Activated T-cell treated with anti-CD3 and anti-CD28 coated beads for 4 hours (primary cell): Measurements from ENCODE around the gene INHBC.

Source experiments
- DNase-seq: peaks from one replicate; pipeline ENCODE4 v3.0.0-alpha.2; 2020

INHBC gene

GRCh38 chr12:57455374-57456144 lies 21.0 kb downstream of the INHBC start:
- DNase-seq = no peak

GRCh38 chr12:57456145-57456700 lies 21.6 kb downstream of the INHBC start:
- no peak for DNase-seq

GRCh38 chr12:57456737-57457490 lies 22.3 kb downstream of the INHBC start:
- no peak for DNase-seq

- DNase-seq = no peak
These were observed 24.1 kb downstream of the INHBC start for GRCh38 chr12:57458665-57459054.

- DNase-seq = peak; percentile 92
These were observed 24.6 kb downstream of the INHBC start for GRCh38 chr12:57459055-57459749.

GRCh38 chr12:57459750-57460467 lies 25.3 kb downstream of the INHBC start, which contains the start of gene GLI1:
GLI1 (plus strand) TSS chr12:57459785; CDS start chr12:57463692, 3,907 bp downstream.
- no peak for DNase-seq

- DNase-seq = no peak
These were observed 25.8 kb downstream of the INHBC start for GRCh38 chr12:57460468-57460784.

- no peak for DNase-seq
These were observed 26.3 kb downstream of the INHBC start for GRCh38 chr12:57460841-57461275.

GRCh38 chr12:57461276-57461916 lies 26.8 kb downstream of the INHBC start:
- no peak for DNase-seq

GRCh38 chr12:57461917-57462250 lies 27.3 kb downstream of the INHBC start:
- no peak for DNase-seq

GRCh38 chr12:57462251-57462911 lies 27.8 kb downstream of the INHBC start:
- peak; percentile 88 for DNase-seq

GRCh38 chr12:57462912-57463253 lies 28.3 kb downstream of the INHBC start:
- DNase-seq = no peak

GRCh38 chr12:57464569-57464968 lies 30.0 kb downstream of the INHBC start:
- DNase-seq = no peak

GRCh38 chr12:57465030-57465746 lies 30.6 kb downstream of the INHBC start:
- no peak for DNase-seq

- DNase-seq = no peak
These were observed 31.3 kb downstream of the INHBC start for GRCh38 chr12:57465747-57466505.

- DNase-seq = no peak
These were observed 32.8 kb downstream of the INHBC start for GRCh38 chr12:57467212-57467874.

- DNase-seq = no peak
These were observed 33.3 kb downstream of the INHBC start for GRCh38 chr12:57467915-57468314.

GRCh38 chr12:57469296-57470164 lies 34.9 kb downstream of the INHBC start:
- no peak for DNase-seq
